Fibroblast of lung (primary cell): Measurements from ENCODE around the gene NIPSNAP2. TPM values are rescaled to one million over a fixed set of nuclear protein-coding genes. Genes with fewer than 3 reads are reported as not detected.

Experiments used
- DNase-seq, 2 donors: peaks; one replicate each; pipeline versions ENCODE4 v3.0.0 to v3.0.0-alpha.2; 2010; ENCODE audit warnings: low read depth in 2 of 2
- H2AFZ ChIP-seq: 2 replicates; pipeline ENCODE4 v1.5.1; 2012; ENCODE audit warnings: low read length, control low read depth, inconsistent platforms
- H3K27ac ChIP-seq: 2 replicates; pipeline ENCODE4 v1.5.1; 2011; ENCODE audit warnings: low read length, control low read depth; ENCODE audit not compliant: insufficient read depth
- H3K27me3 ChIP-seq: 2 replicates; pipeline ENCODE4 v1.5.1; 2011; ENCODE audit warnings: mild to moderate bottlenecking, low read length; ENCODE audit not compliant: control insufficient read depth, insufficient read depth
- H3K36me3 ChIP-seq: 2 replicates; pipeline ENCODE4 v1.5.1; 2011; ENCODE audit warnings: low read length; ENCODE audit not compliant: control insufficient read depth, insufficient read depth
- H3K4me1 ChIP-seq: 2 replicates; pipeline ENCODE4 v1.5.1; 2011; ENCODE audit warnings: low read length; ENCODE audit not compliant: control insufficient read depth, insufficient read depth; ENCODE audit errors: extremely low read depth
- H3K4me2 ChIP-seq: 2 replicates; pipeline ENCODE4 v1.5.1; 2011; ENCODE audit warnings: low read length, control low read depth; ENCODE audit not compliant: insufficient read depth; ENCODE audit errors: extremely low read depth
- H3K4me3 ChIP-seq, 4 experiments: fragments of 200-600 bp in 1 of 4; sonication (generic) in 1 of 4; replicated peaks in 1 of 4; 2 replicates each; pipeline ENCODE4 v1.5.1; 2011 to 2016; ENCODE audit warnings: low read length in 4 of 4, low read depth in 3 of 4, mild to moderate bottlenecking in 3 of 4, control low read depth in 2 of 4, inconsistent platforms in 1 of 4, mixed read lengths in 1 of 4; ENCODE audit not compliant: insufficient read depth in 1 of 4; ENCODE audit errors: control extremely low read depth in 1 of 4
- H3K79me2 ChIP-seq: 2 replicates; pipeline ENCODE4 v1.5.1; 2012; ENCODE audit warnings: mild to moderate bottlenecking, low read length, inconsistent platforms; ENCODE audit not compliant: control insufficient read depth, insufficient read depth
- H3K9ac ChIP-seq: 2 replicates; pipeline ENCODE4 v1.5.1; 2011; ENCODE audit warnings: mild to moderate bottlenecking, low read length, control low read depth; ENCODE audit not compliant: insufficient read depth
- H3K9me3 ChIP-seq: 2 replicates; pipeline ENCODE4 v1.5.1; 2012; ENCODE audit warnings: low read depth, low read length; ENCODE audit not compliant: control insufficient read depth, insufficient read depth
- H4K20me1 ChIP-seq: 2 replicates; pipeline ENCODE4 v1.5.1; 2011; ENCODE audit warnings: low read length; ENCODE audit not compliant: control insufficient read depth, insufficient read depth; ENCODE audit errors: extremely low read depth
- EZH2 ChIP-seq: IDR thresholded peaks from 2 replicates; pipeline ENCODE4 v1.5.1; 2012; ENCODE audit warnings: low read length, control low read depth, mild to moderate bottlenecking; ENCODE audit errors: missing control alignments
- polyA plus RNA-seq, 2 donors: library from polyadenylated mRNA; depleted of rRNA in 1 of 2; stranded (reverse) in 1 of 2; unstranded in 1 of 2; fragments of >200 nt; gene quantifications; 2 replicates each; pipeline ENCODE4 v1.2.1, GENCODE V29; 2011 to 2012; ENCODE audit warnings: missing spikeins in 1 of 2
- total RNA-seq: library from RNA; depleted of rRNA; stranded (reverse); fragments of >200 nt; gene quantifications from 2 replicates; pipeline ENCODE4 v1.2.1, GENCODE V29; 2014
- TF ChIP-seq, protein P1 (sequence below), 2 donors: IDR thresholded peaks in 1 of 2; conservative IDR thresholded peaks in 1 of 2; 1 replicate in 1 of 2; 2 replicates in 1 of 2; pipeline ENCODE4 v1.5.1; 2011 to 2012; ENCODE audit warnings: low read length in 2 of 2, control low read depth in 1 of 2, inconsistent platforms in 1 of 2, low read depth in 1 of 2, mild to moderate bottlenecking in 1 of 2

Gene NIPSNAP2
- total and polyA plus RNA-seq, 2 donors (not counting 1 experiment from before 2014, with no cell fraction given): 42.4 to 65.0 TPM

DNA sequence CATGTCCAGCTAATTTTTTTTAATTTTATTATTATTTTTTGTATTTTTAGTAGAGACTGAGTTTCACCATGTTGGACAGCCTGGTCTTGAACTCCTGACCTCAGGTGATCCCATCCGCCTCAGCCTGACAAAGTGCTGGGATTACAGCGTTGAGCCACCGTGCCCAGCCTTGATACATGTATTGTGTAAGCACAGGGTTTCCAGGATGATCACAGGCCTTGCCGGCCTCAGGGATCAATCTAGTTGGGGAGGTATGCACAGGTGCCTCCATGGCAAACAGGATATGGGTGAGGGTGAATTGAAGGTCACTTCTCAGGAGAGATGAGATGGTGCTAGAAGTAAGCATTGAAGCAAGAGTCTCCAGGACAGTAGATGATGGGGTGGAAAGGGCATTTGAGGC, 7.2 kb upstream of the NIPSNAP2 start:
- Histone ChIP-seq H3K4me3 (no peak overlapping the region), H3K9ac (no peak overlapping the region), H3K27me3 (no peaks in the 10 kb centered on the region), H3K79me2 (peaks cover 7% of the 10 kb centered on the region), H4K20me1 (no peaks in the 10 kb centered on the region), H2AFZ (no peak overlapping the region), H3K4me2 (no peak overlapping the region), H3K36me3 (no peaks in the 10 kb centered on the region), H3K9me3 (no peaks in the 10 kb centered on the region), H3K4me1 (no peaks in the 10 kb centered on the region), H3K27ac (no peak overlapping the region)
- no peak for DNase-seq
- TF ChIP-seq EZH2: no peak
- TF ChIP-seq, protein P1, sequence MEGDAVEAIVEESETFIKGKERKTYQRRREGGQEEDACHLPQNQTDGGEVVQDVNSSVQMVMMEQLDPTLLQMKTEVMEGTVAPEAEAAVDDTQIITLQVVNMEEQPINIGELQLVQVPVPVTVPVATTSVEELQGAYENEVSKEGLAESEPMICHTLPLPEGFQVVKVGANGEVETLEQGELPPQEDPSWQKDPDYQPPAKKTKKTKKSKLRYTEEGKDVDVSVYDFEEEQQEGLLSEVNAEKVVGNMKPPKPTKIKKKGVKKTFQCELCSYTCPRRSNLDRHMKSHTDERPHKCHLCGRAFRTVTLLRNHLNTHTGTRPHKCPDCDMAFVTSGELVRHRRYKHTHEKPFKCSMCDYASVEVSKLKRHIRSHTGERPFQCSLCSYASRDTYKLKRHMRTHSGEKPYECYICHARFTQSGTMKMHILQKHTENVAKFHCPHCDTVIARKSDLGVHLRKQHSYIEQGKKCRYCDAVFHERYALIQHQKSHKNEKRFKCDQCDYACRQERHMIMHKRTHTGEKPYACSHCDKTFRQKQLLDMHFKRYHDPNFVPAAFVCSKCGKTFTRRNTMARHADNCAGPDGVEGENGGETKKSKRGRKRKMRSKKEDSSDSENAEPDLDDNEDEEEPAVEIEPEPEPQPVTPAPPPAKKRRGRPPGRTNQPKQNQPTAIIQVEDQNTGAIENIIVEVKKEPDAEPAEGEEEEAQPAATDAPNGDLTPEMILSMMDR (conservative IDR thresholded peaks at IDR 0.05 in 1 of 2, IDR thresholded peaks at IDR 0.05 in 1 of 2; ENCODE audit: low read depth in 1 of 2, low read length in 2 of 2): no peak

DNA sequence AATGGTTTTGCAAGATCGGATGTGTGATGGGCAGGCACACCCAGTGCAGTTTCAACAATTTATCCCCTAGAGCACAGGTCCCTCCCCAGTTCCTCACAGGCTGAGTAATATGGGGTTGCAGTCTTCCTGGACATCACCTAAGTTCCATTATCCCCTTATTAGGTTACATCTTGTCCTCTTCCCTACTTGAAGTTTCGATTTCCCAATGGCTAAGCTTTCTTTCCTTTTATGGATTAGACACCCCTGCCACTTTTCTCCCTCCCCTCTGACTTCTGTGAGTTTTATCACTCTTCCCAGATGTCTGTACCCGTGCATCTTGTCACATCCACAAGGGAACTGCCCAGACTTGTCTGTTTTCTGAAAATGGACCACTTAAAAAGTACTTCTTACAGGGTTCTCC, 2.4 kb upstream of the NIPSNAP2 start:
- Histone ChIP-seq H3K79me2 (peaks cover 2% of the 10 kb centered on the region), H3K27ac (no peak overlapping the region), H3K27me3 (no peaks in the 10 kb centered on the region), H3K4me2 (no peak overlapping the region), H3K9ac (no peak overlapping the region), H3K4me3 (no peak overlapping the region), H3K4me1 (peaks cover 5% of the 10 kb centered on the region), H2AFZ (no peak overlapping the region), H3K9me3 (no peaks in the 10 kb centered on the region), H3K36me3 (no peaks in the 10 kb centered on the region), H4K20me1 (no peaks in the 10 kb centered on the region)
- DNase-seq: no peak
- no peak for TF ChIP-seq EZH2
- TF ChIP-seq, protein P1 (conservative IDR thresholded peaks at IDR 0.05 in 1 of 2, IDR thresholded peaks at IDR 0.05 in 1 of 2; ENCODE audit: low read depth in 1 of 2, low read length in 2 of 2): no peak

DNA sequence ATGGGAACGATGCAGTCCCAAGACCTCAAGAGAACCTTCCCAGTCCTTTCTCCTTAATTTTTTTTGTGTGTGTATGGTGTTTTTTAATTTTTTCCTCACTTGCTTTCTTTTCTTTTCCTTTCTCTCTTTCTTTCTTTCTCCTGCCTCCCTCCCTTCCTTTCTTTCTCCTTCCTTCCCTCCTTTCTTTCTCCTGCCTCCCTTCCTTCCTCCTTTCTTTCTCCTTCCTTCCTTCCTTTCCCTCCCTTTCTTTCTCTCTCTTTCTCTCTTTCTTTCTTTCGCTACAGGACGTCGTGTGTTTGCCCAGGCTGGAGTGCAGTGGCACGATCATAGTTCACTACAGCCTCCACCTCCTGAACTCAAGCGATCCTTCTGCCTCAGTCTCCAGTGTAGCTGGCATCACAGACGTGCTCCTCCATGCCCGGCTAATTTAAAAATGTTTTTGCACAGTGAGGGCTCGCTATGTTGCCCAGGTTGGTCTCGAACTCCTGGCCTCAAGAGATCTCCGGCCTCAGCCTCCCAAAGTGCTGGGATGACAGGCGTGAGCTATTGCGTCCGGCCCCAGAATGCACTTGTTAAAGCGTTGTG, 709 bp upstream of the NIPSNAP2 start:
- DNase-seq: no peak
- Histone ChIP-seq H3K36me3 (no peaks in the 10 kb centered on the region), H3K79me2 (peaks cover 2% of the 10 kb centered on the region), H4K20me1 (no peaks in the 10 kb centered on the region), H3K27ac (no peak overlapping the region), H3K9me3 (no peaks in the 10 kb centered on the region), H3K4me2 (peak overlapping the region; percentile 75), H3K4me3 (peak overlapping the region; percentile 52 to 64 (median 57)), H3K4me1 (peaks cover 5% of the 10 kb centered on the region), H2AFZ (peak overlapping the region; percentile 46), H3K9ac (no peak overlapping the region), H3K27me3 (no peaks in the 10 kb centered on the region)
- no peak for TF ChIP-seq EZH2
- TF ChIP-seq, protein P1 (conservative IDR thresholded peaks at IDR 0.05 in 1 of 2, IDR thresholded peaks at IDR 0.05 in 1 of 2; ENCODE audit: low read depth in 1 of 2, low read length in 2 of 2): no peak
